ENCODE results near the gene DMRT1.

- TF ChIP-seq POLR2A (IDR thresholded peaks at IDR 0.05; ENCODE audit: low read depth, low read length) (no peak), POLR2AphosphoS5 (IDR thresholded peaks at IDR 0.05; ENCODE audit: low read depth, low read length) (no peak)
Observed at GRCh38 chr9:908536-909205, 67.2 kb downstream of the DMRT1 start.

Measured in GM12892 (cell line).